Measurements from ENCODE around the gene WAS. TPM values are rescaled to one million over a fixed set of nuclear protein-coding genes. Genes with fewer than 3 reads are reported as not detected.

Gene WAS
- total RNA-seq, 4 donors from 2014 or later: 1.8 to 2.7 (median 2.5) TPM

GRCh38 chrX:48737213-48737938 lies 53.8 kb downstream of the WAS start:
- H3K4me1 ChIP-seq: peaks cover 5 to 7% of the 10 kb centered on the region in 2 donors
- peak overlapping the region; percentile 66 to 73 (median 70) for H3K4me3 ChIP-seq
- intact Hi-C loops (cut with DNase I; ENCODE audit: low total_unique reads): loop anchor here (1.0 kb wide), 2 partner anchors 41 to 65 kb away; partner anchors contain the start of genes HDAC6 and SUV39H1
- H3K27ac ChIP-seq: peak overlapping the region; percentile 81 to 94 (median 91)
- ATAC-seq (peak; percentile 100), DNase-seq (peak; percentile 89 to 93)
- TF ChIP-seq POLR2A (IDR thresholded peaks at IDR 0.05): peak in 1 of 2 donors; percentile 51
- TF ChIP-seq CTCF (IDR thresholded peaks at IDR 0.05 in 4 of 5, conservative IDR thresholded peaks at IDR 0.05 in 1 of 5): no peak
- H3K36me3 ChIP-seq: no peaks in the 10 kb centered on the region
- no peaks in the 10 kb centered on the region for H3K27me3 ChIP-seq
- no peaks in the 10 kb centered on the region for H3K9me3 ChIP-seq
- in situ Hi-C loops (cut with MboI; ENCODE audit: low sequenced_read_pairs in 4 of 4): no loop called here

DNA sequence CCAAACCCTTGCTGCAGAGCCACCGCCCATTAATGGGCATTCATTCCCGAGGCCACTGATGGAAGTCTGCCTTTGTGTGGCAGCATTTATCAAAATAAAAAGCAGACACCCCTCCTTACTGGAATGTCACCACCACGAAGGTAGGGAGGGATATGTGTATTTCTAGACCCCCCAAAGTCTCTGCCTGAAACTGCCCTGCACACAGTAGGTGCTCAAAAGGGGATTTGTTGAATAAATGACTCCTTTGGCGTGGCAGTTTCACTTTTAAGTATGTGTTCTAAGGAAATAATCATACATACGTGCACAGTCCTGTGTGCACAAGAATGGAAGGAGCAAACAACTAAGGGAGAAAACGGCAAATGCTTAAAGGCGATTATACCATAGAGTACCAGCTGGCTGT lies 54.3 kb downstream of the WAS start:
- Histone ChIP-seq H3K36me3 (no peaks in the 10 kb centered on the region), H3K4me1 (peaks cover 5 to 7% of the 10 kb centered on the region in 2 donors), H3K27ac (peak overlapping the region; percentile 81 to 94 (median 91)), H3K9me3 (no peaks in the 10 kb centered on the region), H3K27me3 (no peaks in the 10 kb centered on the region), H3K4me3 (peak overlapping the region; percentile 66 to 73 (median 70))
- ATAC-seq (peak in 1 of 2 donors; percentile 15), DNase-seq (no peak)
- intact Hi-C loops (cut with DNase I; ENCODE audit: low total_unique reads): loop anchor here (1.0 kb wide), 2 partner anchors 42 to 64 kb away; partner anchors contain the start of genes HDAC6 and SUV39H1
- TF ChIP-seq CTCF (IDR thresholded peaks at IDR 0.05 in 4 of 5, conservative IDR thresholded peaks at IDR 0.05 in 1 of 5): no peak
- no peak for TF ChIP-seq POLR2A (IDR thresholded peaks at IDR 0.05)
- in situ Hi-C loops (cut with MboI; ENCODE audit: low sequenced_read_pairs in 4 of 4): no loop called here

Other genes starting within 250 kb of the WAS start
- gene SLC38A5, start 213.5 kb upstream of the WAS start, total RNA-seq: under 1 TPM in 2 of 4 donors, not detected in 2; 0.46 to 0.69 TPM
- gene FTSJ1, start 207.6 kb upstream of the WAS start, total RNA-seq: 10 to 100 TPM; 31.4 to 47.7 (median 38.2) TPM
- 10 to 100 TPM; 11.4 to 18.7 (median 12.3) TPM for gene PORCN, start 174.8 kb upstream of the WAS start, total RNA-seq
- gene EBP, start 162.0 kb upstream of the WAS start, total RNA-seq: 1 to 10 TPM; 2.7 to 5.3 (median 4.3) TPM
- gene TBC1D25, start 144.1 kb upstream of the WAS start, total RNA-seq: 10 to 100 TPM; 10.3 to 14.8 (median 11.9) TPM
- 10 to 100 TPM; 49.2 to 92.1 (median 59.9) TPM for gene RBM3, start 109.3 kb upstream of the WAS start, total RNA-seq
- gene WDR13, start 86.3 kb upstream of the WAS start, total RNA-seq: 100 to 1,000 TPM in 3 of 4 donors, 10 to 100 TPM in 1; 82.7 to 143 (median 133) TPM
- 1 to 10 TPM; 1.7 to 6.1 (median 3.3) TPM for gene SUV39H1, start 12.9 kb downstream of the WAS start, total RNA-seq
- not detected for gene GLOD5, start 77.9 kb downstream of the WAS start, total RNA-seq
- gene GATA1, start 102.8 kb downstream of the WAS start, total RNA-seq: not detected
- 10 to 100 TPM; 38.2 to 92.2 (median 61.3) TPM for gene HDAC6, start 118.3 kb downstream of the WAS start, total RNA-seq
- gene ERAS, start 142.7 kb downstream of the WAS start, total RNA-seq: not detected
- not detected for gene PCSK1N, start 151.8 kb downstream of the WAS start, total RNA-seq
- gene TIMM17B, start 214.0 kb downstream of the WAS start, total RNA-seq: 100 to 1,000 TPM in 1 of 4 donors, 10 to 100 TPM in 3; 53.3 to 103 (median 68.5) TPM
- 10 to 100 TPM; 61.3 to 90.4 (median 67.8) TPM for gene PQBP1, start 214.1 kb downstream of the WAS start, total RNA-seq
- 10 to 100 TPM; 12.6 to 18.7 (median 18.5) TPM for gene SLC35A2, start 227.8 kb downstream of the WAS start, total RNA-seq
- gene PIM2, start 235.2 kb downstream of the WAS start, total RNA-seq: 1 to 10 TPM; 2.3 to 3.5 (median 2.4) TPM